Stomach (tissue), 4 donors: ENCODE data around the gene PRM3.

Experiments used
- CTCF ChIP-seq, 7 experiments: fragments of 450-650 bp in 4 of 7; fragments of 200-600 bp in 3 of 7; sonication (generic) in 3 of 7; IDR thresholded peaks; one replicate each; pipeline ENCODE4 v1.5.1; 2016 to 2019; ENCODE audit warnings: antibody characterized with exemption in 7 of 7, control low read depth in 2 of 7, mild to moderate bottlenecking in 1 of 7
- EP300 ChIP-seq: sonication (generic); formaldehyde crosslinking; IDR thresholded peaks from one replicate; pipeline ENCODE4 v1.6.1; 2017; ENCODE audit warnings: antibody characterized with exemption
- POLR2A ChIP-seq, 4 donors: fragments of 450-650 bp; IDR thresholded peaks; one replicate each; pipeline ENCODE4 v1.6.1; 2016; ENCODE audit warnings: antibody characterized with exemption in 4 of 4, control low read depth in 2 of 4, mild to moderate bottlenecking in 1 of 4, moderate library complexity in 1 of 4
- POLR2AphosphoS5 ChIP-seq, 3 donors: sonication (generic); formaldehyde crosslinking; IDR thresholded peaks; one replicate each; pipeline ENCODE4 v1.6.1; 2016; ENCODE audit warnings: antibody characterized with exemption in 3 of 3

DNA sequence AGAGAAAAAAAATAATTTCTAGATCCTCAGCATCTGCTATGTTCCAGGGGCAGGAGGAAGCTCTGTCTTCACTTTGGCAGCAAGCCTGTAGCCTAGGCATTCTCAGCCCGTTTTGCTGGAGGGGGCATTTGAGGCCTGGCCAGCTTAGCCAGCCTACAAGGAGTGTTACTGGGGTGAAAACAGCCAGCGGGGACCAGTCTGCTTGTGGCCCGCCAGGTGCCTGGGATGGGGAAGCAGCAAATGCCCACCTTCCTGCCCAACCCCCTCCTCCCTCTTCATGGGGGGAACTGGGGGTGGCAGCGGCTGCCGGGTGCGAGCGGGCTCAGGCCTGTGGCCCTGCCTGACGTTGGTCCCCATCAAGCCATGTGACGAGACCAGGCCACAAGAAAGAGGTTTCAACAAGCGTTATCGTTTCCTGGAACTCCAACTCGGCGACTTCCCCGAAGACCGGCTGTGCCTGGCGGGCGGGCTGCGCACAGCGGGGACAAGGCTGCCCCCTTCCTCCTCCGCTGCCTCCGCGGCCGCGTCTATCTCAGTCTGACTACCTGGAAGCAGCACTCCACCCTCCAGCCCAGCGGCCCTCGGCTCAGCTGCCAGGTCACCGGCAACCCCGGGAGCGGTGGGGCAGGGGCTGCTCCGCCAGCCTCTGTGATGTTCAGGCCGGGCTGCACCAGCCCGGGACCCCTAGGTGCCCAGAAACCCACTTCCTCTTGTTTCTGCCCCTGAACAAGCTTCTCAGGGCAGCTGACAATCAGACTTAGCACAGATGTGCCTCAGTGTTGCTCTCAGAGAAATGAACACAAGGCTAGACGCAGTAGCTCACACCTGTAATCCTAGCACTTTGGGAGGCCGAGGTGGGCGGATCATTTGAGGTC, 40.3 kb downstream of the PRM3 start:
- TF ChIP-seq CTCF (IDR thresholded peaks at IDR 0.05) (no peak), EP300 (no peak), POLR2A (IDR thresholded peaks at IDR 0.05) (no peak), POLR2AphosphoS5 (IDR thresholded peaks at IDR 0.05) (peak in 2 of 3 donors; percentile 33 to 44)
